Tibial artery (tissue), 4 donors: ENCODE results near the gene ZMIZ1.
A peak's percentile ranks its signal among the peaks of the same experiment; 100 is the strongest.

Experiments used
- DNase-seq, 2 donors: peaks; one replicate each; pipeline ENCODE4 v3.0.0-alpha.2; 2019
- H3K27ac ChIP-seq, 2 donors: fragments of 200-600 bp; sonication (generic) in 1 of 2; 1 replicate in 1 of 2; 2 replicates in 1 of 2; pipeline ENCODE4 v1.5.1; 2018 to 2019; ENCODE audit warnings: mild to moderate bottlenecking in 1 of 2
- H3K27me3 ChIP-seq, 2 donors: fragments of 200-600 bp; sonication (generic) in 1 of 2; one replicate each; pipeline versions ENCODE4 v1.5.1 to v1.6.0; 2016 to 2019
- H3K36me3 ChIP-seq, 3 donors: fragments of 200-600 bp; sonication (generic) in 2 of 3; one replicate each; pipeline ENCODE4 v1.5.1; 2016 to 2019; ENCODE audit warnings: mild to moderate bottlenecking in 2 of 3
- H3K4me1 ChIP-seq, 4 donors: fragments of 200-600 bp; sonication (generic) in 2 of 4; 1 replicate in 3 of 4; 2 replicates in 1 of 4; pipeline ENCODE4 v1.5.1; 2016 to 2019
- H3K4me3 ChIP-seq, 2 donors: fragments of 200-600 bp; sonication (generic) in 1 of 2; 1 replicate in 1 of 2; 2 replicates in 1 of 2; pipeline ENCODE4 v1.5.1; 2018 to 2019; ENCODE audit warnings: mild to moderate bottlenecking in 2 of 2
- H3K9me3 ChIP-seq, 3 donors: fragments of 200-600 bp; sonication (generic) in 1 of 3; one replicate each; pipeline ENCODE4 v1.5.1; 2016 to 2019
- CTCF ChIP-seq, 2 experiments: fragments of 200-600 bp in 1 of 2; fragments of 450-650 bp in 1 of 2; IDR thresholded peaks; one replicate each; pipeline ENCODE4 v1.5.1; 2017 to 2019; ENCODE audit warnings: antibody characterized with exemption in 2 of 2, mild to moderate bottlenecking in 1 of 2, moderate library complexity in 1 of 2
- intact Hi-C: fragments of 100-400 bp; cut with DNase I; formaldehyde crosslinking; loops from one replicate; pipeline ENCODE4 v1.15.0; 2023; ENCODE audit warnings: low total_unique reads

Gene ZMIZ1

GRCh38 chr10:79142522-79143309 is 74.0 kb downstream of the ZMIZ1 start:
- H3K36me3 ChIP-seq: peaks cover 9 to 34% (median 33%) of the 10 kb centered on the region in 3 donors
- H3K9me3 ChIP-seq: no peaks in the 10 kb centered on the region
- no peak overlapping the region for H3K4me3 ChIP-seq
- peaks cover 0 to 66% (median 44%) of the 10 kb centered on the region in 4 donors for H3K4me1 ChIP-seq
- no peak overlapping the region for H3K27ac ChIP-seq
- no peak for DNase-seq
- intact Hi-C loops: no loop called here
- no peaks in the 10 kb centered on the region for H3K27me3 ChIP-seq
- TF ChIP-seq CTCF (IDR thresholded peaks at IDR 0.05): no peak

- Histone ChIP-seq H3K9me3 (no peaks in the 10 kb centered on the region), H3K4me1 (peaks cover 0 to 66% (median 48%) of the 10 kb centered on the region in 4 donors), H3K27ac (no peak overlapping the region), H3K36me3 (peaks cover 9 to 34% (median 33%) of the 10 kb centered on the region in 3 donors), H3K4me3 (no peak overlapping the region), H3K27me3 (no peaks in the 10 kb centered on the region)
- TF ChIP-seq CTCF (IDR thresholded peaks at IDR 0.05): no peak
- no peak for DNase-seq
- intact Hi-C loops: no loop called here
These were observed 75.1 kb downstream of the ZMIZ1 start for GRCh38 chr10:79143879-79144278.

GRCh38 chr10:79144351-79145173 is 75.8 kb downstream of the ZMIZ1 start:
- Histone ChIP-seq H3K27ac (peak overlapping the region; percentile 26 to 79), H3K9me3 (no peaks in the 10 kb centered on the region), H3K4me1 (peaks cover 5 to 66% (median 48%) of the 10 kb centered on the region in 4 donors), H3K36me3 (peaks cover 9 to 33% (median 31%) of the 10 kb centered on the region in 3 donors), H3K27me3 (no peaks in the 10 kb centered on the region), H3K4me3 (no peak overlapping the region)
- no peak for DNase-seq
- TF ChIP-seq CTCF (IDR thresholded peaks at IDR 0.05): no peak
- intact Hi-C loops: no loop called here

- H3K4me1 ChIP-seq: peaks cover 8 to 70% (median 51%) of the 10 kb centered on the region in 4 donors
These were observed 76.4 kb downstream of the ZMIZ1 start for GRCh38 chr10:79145174-79145483.

More at GRCh38 chr10:79145174-79145483, 76.4 kb downstream of the ZMIZ1 start:
- Histone ChIP-seq H3K9me3 (no peaks in the 10 kb centered on the region), H3K36me3 (peaks cover 9 to 28% (median 25%) of the 10 kb centered on the region in 3 donors), H3K4me3 (no peak overlapping the region), H3K27ac (peak overlapping the region; percentile 26 to 79), H3K27me3 (no peaks in the 10 kb centered on the region)
- intact Hi-C loops: no loop called here
- no peak for TF ChIP-seq CTCF (IDR thresholded peaks at IDR 0.05)
- no peak for DNase-seq
